ENCODE data around the gene HADH. TPM values are rescaled to one million over a fixed set of nuclear protein-coding genes. Genes with fewer than 3 reads are reported as not detected.

Gene HADH
- total RNA-seq, 1 experiment from 2014 or later = 39.8 TPM

DNA sequence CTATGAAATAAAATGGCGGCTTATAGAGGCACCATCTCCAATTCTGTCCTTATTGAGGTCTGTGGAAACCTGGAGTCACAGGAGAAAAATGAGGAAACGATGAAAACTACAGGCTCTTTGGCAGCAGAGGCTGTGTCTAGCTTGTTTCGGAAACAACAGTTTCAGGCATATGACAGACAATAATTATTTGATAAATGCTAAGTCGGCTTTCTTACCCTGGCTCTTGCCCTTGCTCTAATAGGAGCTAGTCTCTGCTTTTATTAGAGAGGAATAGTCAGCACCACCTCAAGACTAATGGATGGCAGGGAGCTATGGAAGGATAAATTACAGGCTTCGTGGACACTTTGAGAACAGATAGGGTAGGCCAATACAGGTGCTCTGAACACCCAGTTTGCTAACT lies 24.3 kb downstream of the HADH start:
- H3K4me3 Mint-ChIP-seq = no peak overlapping the region
- no peak overlapping the region for H3K27ac Mint-ChIP-seq
- H3K27me3 Mint-ChIP-seq (ENCODE audit: low read depth) = no peaks in the 10 kb centered on the region
- peaks cover 5% of the 10 kb centered on the region; the same call in 1 of the 2 replicates for H3K4me1 Mint-ChIP-seq
- H3K36me3 Mint-ChIP-seq = peaks cover 59% of the 10 kb centered on the region
- DNase-seq (ENCODE audit: low spot score) = no peak
- CTCF ChIA-PET = no interaction called here
- TF ChIP-seq SMAD3 (CRISPR knock-in tag; IDR thresholded peaks at IDR 0.05; ENCODE audit: borderline replicate concordance) (no peak), ERG (CRISPR knock-in tag; IDR thresholded peaks at IDR 0.05) (no peak)
- TF ChIP-seq, protein P1, sequence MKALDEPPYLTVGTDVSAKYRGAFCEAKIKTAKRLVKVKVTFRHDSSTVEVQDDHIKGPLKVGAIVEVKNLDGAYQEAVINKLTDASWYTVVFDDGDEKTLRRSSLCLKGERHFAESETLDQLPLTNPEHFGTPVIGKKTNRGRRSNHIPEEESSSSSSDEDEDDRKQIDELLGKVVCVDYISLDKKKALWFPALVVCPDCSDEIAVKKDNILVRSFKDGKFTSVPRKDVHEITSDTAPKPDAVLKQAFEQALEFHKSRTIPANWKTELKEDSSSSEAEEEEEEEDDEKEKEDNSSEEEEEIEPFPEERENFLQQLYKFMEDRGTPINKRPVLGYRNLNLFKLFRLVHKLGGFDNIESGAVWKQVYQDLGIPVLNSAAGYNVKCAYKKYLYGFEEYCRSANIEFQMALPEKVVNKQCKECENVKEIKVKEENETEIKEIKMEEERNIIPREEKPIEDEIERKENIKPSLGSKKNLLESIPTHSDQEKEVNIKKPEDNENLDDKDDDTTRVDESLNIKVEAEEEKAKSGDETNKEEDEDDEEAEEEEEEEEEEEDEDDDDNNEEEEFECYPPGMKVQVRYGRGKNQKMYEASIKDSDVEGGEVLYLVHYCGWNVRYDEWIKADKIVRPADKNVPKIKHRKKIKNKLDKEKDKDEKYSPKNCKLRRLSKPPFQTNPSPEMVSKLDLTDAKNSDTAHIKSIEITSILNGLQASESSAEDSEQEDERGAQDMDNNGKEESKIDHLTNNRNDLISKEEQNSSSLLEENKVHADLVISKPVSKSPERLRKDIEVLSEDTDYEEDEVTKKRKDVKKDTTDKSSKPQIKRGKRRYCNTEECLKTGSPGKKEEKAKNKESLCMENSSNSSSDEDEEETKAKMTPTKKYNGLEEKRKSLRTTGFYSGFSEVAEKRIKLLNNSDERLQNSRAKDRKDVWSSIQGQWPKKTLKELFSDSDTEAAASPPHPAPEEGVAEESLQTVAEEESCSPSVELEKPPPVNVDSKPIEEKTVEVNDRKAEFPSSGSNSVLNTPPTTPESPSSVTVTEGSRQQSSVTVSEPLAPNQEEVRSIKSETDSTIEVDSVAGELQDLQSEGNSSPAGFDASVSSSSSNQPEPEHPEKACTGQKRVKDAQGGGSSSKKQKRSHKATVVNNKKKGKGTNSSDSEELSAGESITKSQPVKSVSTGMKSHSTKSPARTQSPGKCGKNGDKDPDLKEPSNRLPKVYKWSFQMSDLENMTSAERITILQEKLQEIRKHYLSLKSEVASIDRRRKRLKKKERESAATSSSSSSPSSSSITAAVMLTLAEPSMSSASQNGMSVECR (CRISPR knock-in tag; IDR thresholded peaks at IDR 0.05; ENCODE audit: borderline replicate concordance) = no peak
- TF ChIP-seq, protein P2, sequence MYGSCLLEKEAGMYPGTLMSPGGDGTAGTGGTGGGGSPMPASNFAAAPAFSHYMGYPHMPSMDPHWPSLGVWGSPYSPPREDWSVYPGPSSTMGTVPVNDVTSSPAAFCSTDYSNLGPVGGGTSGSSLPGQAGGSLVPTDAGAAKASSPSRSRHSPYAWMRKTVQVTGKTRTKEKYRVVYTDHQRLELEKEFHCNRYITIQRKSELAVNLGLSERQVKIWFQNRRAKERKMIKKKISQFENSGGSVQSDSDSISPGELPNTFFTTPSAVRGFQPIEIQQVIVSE (CRISPR knock-in tag; IDR thresholded peaks at IDR 0.05; ENCODE audit: borderline replicate concordance) = no peak
- no peak for ATAC-seq
- POLR2A ChIA-PET = interaction anchor here (0.5 kb wide), 1 partner anchor 1690 kb away, joined by 4 read pairs; no protein-coding TSS in a partner anchor
- H3K9me3 Mint-ChIP-seq = 0 out of 2 replicates have a peak, but pooled peaks cover 7% of the 10 kb centered on the region

DNA sequence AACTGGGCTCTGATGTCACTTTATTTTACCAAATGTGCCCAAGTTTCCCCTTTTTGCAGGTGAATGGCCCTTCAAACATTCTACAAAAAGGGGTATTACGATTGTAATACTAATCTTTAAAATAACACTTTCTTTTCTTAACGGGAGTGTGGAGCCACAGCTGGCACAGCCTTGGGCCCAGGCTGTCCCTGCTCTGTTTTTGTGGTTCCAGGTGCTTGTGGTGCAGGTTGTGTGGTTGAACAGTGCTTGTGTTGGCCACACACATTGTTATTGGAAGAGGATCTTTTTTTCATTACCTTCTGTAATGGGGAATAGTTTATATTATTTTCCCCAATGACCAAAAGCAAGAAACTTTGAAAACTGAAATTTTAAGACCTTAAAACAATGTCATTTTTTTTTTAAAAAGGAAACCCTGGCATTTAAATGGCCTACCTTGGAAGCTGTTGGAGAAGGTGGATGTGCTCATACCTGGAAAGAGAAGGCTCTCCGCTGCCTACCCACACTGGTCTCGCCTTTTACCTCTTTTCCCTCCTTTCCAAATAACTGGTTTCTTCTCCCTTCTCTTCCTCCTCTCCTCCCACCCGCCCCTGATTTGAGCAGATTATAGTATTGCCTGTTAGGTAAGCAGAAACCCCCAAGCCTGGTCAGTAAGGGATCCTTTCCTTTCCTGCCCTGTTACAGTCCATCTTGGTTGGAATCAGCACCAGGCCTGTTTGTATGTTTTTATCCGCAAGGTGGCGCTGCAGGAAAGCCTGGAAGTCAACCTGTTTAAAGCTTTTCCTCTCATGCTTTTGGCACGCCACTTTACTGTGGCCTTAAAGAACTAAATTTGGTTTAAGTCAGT lies 28.6 kb downstream of the HADH start:
- ATAC-seq (peak; percentile 91), DNase-seq (ENCODE audit: low spot score) (peak; percentile 84)
- TF ChIP-seq, protein P3, sequence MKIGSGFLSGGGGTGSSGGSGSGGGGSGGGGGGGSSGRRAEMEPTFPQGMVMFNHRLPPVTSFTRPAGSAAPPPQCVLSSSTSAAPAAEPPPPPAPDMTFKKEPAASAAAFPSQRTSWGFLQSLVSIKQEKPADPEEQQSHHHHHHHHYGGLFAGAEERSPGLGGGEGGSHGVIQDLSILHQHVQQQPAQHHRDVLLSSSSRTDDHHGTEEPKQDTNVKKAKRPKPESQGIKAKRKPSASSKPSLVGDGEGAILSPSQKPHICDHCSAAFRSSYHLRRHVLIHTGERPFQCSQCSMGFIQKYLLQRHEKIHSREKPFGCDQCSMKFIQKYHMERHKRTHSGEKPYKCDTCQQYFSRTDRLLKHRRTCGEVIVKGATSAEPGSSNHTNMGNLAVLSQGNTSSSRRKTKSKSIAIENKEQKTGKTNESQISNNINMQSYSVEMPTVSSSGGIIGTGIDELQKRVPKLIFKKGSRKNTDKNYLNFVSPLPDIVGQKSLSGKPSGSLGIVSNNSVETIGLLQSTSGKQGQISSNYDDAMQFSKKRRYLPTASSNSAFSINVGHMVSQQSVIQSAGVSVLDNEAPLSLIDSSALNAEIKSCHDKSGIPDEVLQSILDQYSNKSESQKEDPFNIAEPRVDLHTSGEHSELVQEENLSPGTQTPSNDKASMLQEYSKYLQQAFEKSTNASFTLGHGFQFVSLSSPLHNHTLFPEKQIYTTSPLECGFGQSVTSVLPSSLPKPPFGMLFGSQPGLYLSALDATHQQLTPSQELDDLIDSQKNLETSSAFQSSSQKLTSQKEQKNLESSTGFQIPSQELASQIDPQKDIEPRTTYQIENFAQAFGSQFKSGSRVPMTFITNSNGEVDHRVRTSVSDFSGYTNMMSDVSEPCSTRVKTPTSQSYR (CRISPR knock-in tag; IDR thresholded peaks at IDR 0.05) = no peak
- TF ChIP-seq, protein P4, sequence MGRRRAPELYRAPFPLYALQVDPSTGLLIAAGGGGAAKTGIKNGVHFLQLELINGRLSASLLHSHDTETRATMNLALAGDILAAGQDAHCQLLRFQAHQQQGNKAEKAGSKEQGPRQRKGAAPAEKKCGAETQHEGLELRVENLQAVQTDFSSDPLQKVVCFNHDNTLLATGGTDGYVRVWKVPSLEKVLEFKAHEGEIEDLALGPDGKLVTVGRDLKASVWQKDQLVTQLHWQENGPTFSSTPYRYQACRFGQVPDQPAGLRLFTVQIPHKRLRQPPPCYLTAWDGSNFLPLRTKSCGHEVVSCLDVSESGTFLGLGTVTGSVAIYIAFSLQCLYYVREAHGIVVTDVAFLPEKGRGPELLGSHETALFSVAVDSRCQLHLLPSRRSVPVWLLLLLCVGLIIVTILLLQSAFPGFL (CRISPR knock-in tag; IDR thresholded peaks at IDR 0.05; ENCODE audit: borderline replicate concordance) = no peak
- no peak for TF ChIP-seq KAT7 (CRISPR knock-in tag; IDR thresholded peaks at IDR 0.05; ENCODE audit: borderline replicate concordance)
- TF ChIP-seq GABPB1 (CRISPR knock-in tag; IDR thresholded peaks at IDR 0.05) = no peak
- TF ChIP-seq, protein P5, sequence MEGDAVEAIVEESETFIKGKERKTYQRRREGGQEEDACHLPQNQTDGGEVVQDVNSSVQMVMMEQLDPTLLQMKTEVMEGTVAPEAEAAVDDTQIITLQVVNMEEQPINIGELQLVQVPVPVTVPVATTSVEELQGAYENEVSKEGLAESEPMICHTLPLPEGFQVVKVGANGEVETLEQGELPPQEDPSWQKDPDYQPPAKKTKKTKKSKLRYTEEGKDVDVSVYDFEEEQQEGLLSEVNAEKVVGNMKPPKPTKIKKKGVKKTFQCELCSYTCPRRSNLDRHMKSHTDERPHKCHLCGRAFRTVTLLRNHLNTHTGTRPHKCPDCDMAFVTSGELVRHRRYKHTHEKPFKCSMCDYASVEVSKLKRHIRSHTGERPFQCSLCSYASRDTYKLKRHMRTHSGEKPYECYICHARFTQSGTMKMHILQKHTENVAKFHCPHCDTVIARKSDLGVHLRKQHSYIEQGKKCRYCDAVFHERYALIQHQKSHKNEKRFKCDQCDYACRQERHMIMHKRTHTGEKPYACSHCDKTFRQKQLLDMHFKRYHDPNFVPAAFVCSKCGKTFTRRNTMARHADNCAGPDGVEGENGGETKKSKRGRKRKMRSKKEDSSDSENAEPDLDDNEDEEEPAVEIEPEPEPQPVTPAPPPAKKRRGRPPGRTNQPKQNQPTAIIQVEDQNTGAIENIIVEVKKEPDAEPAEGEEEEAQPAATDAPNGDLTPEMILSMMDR (IDR thresholded peaks at IDR 0.05) = peak; percentile 81
- Mint-ChIP-seq H3K36me3 (peaks cover 50% of the 10 kb centered on the region), H3K9me3 (no peaks in the 10 kb centered on the region), H3K27me3 (ENCODE audit: low read depth) (no peaks in the 10 kb centered on the region), H3K4me3 (no peak overlapping the region), H3K4me1 (peaks cover 9% of the 10 kb centered on the region), H3K27ac (no peak overlapping the region)
- ChIA-PET CTCF (interaction anchor here (0.6 to 1.9 kb wide), 27 partner anchors 9 to 632 kb away, joined by 3 to 13 read pairs (median 3); partner anchors contain the start of gene OSTC), POLR2A (no interaction called here)
